Gastrocnemius medialis (tissue), 4 donors: ENCODE results near the gene C1QTNF3.

Experiments
- POLR2A ChIP-seq, 2 donors: fragments of 450-650 bp; IDR thresholded peaks; one replicate each; pipeline ENCODE4 v1.6.1; 2017; ENCODE audit warnings: antibody characterized with exemption in 2 of 2, mild to moderate bottlenecking in 2 of 2, moderate library complexity in 2 of 2
- TF ChIP-seq, protein P1 (sequence below), 5 experiments: fragments of 450-650 bp in 3 of 5; fragments of 200-600 bp in 2 of 5; sonication (generic) in 2 of 5; IDR thresholded peaks in 4 of 5; conservative IDR thresholded peaks in 1 of 5; 1 replicate in 4 of 5; 2 replicates in 1 of 5; pipeline ENCODE4 v1.5.1; 2016 to 2019; ENCODE audit warnings: antibody characterized with exemption in 5 of 5, mild to moderate bottlenecking in 3 of 5, moderate library complexity in 3 of 5

- TF ChIP-seq, protein P1, sequence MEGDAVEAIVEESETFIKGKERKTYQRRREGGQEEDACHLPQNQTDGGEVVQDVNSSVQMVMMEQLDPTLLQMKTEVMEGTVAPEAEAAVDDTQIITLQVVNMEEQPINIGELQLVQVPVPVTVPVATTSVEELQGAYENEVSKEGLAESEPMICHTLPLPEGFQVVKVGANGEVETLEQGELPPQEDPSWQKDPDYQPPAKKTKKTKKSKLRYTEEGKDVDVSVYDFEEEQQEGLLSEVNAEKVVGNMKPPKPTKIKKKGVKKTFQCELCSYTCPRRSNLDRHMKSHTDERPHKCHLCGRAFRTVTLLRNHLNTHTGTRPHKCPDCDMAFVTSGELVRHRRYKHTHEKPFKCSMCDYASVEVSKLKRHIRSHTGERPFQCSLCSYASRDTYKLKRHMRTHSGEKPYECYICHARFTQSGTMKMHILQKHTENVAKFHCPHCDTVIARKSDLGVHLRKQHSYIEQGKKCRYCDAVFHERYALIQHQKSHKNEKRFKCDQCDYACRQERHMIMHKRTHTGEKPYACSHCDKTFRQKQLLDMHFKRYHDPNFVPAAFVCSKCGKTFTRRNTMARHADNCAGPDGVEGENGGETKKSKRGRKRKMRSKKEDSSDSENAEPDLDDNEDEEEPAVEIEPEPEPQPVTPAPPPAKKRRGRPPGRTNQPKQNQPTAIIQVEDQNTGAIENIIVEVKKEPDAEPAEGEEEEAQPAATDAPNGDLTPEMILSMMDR (IDR thresholded peaks at IDR 0.05 in 4 of 5, conservative IDR thresholded peaks at IDR 0.05 in 1 of 5), result no peak
- TF ChIP-seq POLR2A (IDR thresholded peaks at IDR 0.05), result no peak
These were observed 37.8 kb downstream of the C1QTNF3 start for GRCh38 chr5:34005211-34005610.
